Stimulated activated naive CD8-positive, alpha-beta T cell treated with anti-CD3 and anti-CD28 coated beads, Interleukin-15, amount 100 ng/mL, for 72 hours (primary cell): ENCODE results near the gene GH2.

Experiments used
- ATAC-seq: fragments of 150-1000 bp; cut with Tn5 transposase; 2 replicates; pipeline ENCODE4 v1.10.0; 2021; ENCODE audit warnings: mild to moderate bottlenecking, moderate library complexity
- DNase-seq, 2 donors: peaks; one replicate each; pipeline ENCODE4 v3.0.0; 2021 to 2022
- H3K27ac Mint-ChIP-seq, 2 donors: one replicate each; pipeline ENCODE4 v1.8.0; 2022; ENCODE audit warnings: mild to moderate bottlenecking in 2 of 2, mixed read lengths in 2 of 2, moderate library complexity in 2 of 2
- H3K27me3 Mint-ChIP-seq: one replicate; pipeline ENCODE4 v1.8.0; 2022; ENCODE audit warnings: mixed read lengths
- H3K4me1 Mint-ChIP-seq: one replicate; pipeline ENCODE4 v1.8.0; 2022; ENCODE audit warnings: mild to moderate bottlenecking, mixed read lengths
- H3K4me3 Mint-ChIP-seq, 2 donors: one replicate each; pipeline ENCODE4 v1.8.0; 2022; ENCODE audit warnings: mild to moderate bottlenecking in 2 of 2, mixed read lengths in 2 of 2, moderate library complexity in 1 of 2
- H3K9me3 Mint-ChIP-seq, 2 donors: one replicate each; pipeline ENCODE4 v1.8.0; 2022; ENCODE audit warnings: mixed read lengths in 2 of 2

Gene GH2

DNA sequence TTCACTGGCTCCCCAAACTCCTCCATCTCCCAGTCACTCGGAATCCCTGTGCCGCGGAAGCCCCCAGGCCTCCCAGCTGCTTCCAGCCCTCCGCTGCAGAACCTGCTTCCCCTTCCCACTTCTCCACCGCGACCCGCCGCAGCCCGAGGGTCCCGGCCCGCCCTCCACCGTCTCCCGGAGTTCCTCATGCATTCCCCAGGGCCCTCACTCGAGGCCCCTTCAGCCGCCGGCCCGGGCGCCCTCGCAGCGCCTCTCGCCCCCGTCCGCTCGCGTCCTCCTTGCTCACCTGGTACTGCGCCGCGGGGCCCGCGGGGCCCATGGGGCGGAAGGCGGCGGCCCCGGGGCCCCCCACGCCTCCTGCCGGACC, 39.6 kb downstream of the GH2 start:
- DNase-seq (no peak), ATAC-seq (peak; percentile 61)
- H3K4me3 Mint-ChIP-seq = peak overlapping the region; percentile 96 to 99
- H3K27ac Mint-ChIP-seq = peak overlapping the region; percentile 97
- H3K9me3 Mint-ChIP-seq = no peaks in the 10 kb centered on the region
- H3K4me1 Mint-ChIP-seq = peaks cover 51% of the 10 kb centered on the region
- no peaks in the 10 kb centered on the region for H3K27me3 Mint-ChIP-seq

GRCh38 chr17:63841350-63842172, 40.2 kb downstream of the GH2 start:
- peaks cover 57% of the 10 kb centered on the region for H3K4me1 Mint-ChIP-seq
- H3K4me3 Mint-ChIP-seq = peak overlapping the region; percentile 96 to 99
- no peak for ATAC-seq
- H3K27me3 Mint-ChIP-seq = no peaks in the 10 kb centered on the region
- no peaks in the 10 kb centered on the region for H3K9me3 Mint-ChIP-seq
- H3K27ac Mint-ChIP-seq = peak overlapping the region; percentile 97
- DNase-seq = peak; percentile 19 to 41

- Mint-ChIP-seq H3K9me3 (no peaks in the 10 kb centered on the region), H3K4me3 (peak overlapping the region; percentile 96 to 99), H3K27me3 (no peaks in the 10 kb centered on the region), H3K27ac (peak overlapping the region; percentile 93 to 97), H3K4me1 (peaks cover 60% of the 10 kb centered on the region)
- no peak for ATAC-seq
- DNase-seq = no peak
These were observed 41.0 kb downstream of the GH2 start for GRCh38 chr17:63840591-63841349.

GRCh38 chr17:63838631-63839171, 43.0 kb downstream of the GH2 start:
- peak overlapping the region; percentile 54 to 61 for H3K4me3 Mint-ChIP-seq
- DNase-seq = no peak
- peak overlapping the region; percentile 33 to 72 for H3K27ac Mint-ChIP-seq
- H3K4me1 Mint-ChIP-seq = peaks cover 71% of the 10 kb centered on the region
- no peaks in the 10 kb centered on the region for H3K27me3 Mint-ChIP-seq
- no peaks in the 10 kb centered on the region for H3K9me3 Mint-ChIP-seq
- ATAC-seq = no peak

DNA sequence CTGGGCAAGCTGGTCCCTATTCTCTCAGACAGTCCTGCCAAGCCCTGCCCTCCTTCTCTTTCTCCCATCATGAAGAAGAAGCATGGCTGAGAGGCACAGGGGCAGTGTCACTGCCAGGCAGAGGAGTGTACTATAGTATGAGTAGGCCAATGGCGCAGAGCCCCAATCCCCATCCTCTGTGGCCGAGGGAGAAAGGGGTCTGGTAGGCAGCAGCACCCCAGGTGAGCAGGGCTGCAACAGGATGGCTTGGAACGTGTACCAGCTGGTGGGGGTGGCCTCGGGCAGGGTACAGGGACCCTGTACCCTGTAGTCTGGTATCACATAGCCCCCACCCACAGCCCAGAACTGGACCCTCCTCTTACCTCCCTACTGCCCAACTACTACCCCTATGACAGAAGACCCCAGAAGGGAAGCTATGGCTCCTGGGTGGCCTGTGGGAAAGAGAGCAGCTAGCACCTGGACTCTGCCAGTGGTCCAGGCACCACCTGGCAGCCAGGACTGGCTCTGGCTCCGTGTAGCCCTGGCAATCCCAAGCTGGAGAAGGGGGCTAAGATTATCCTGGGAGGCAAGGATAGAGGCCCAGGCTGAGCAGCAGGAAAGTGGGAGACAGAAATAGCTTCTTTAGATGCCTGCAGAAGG, 43.7 kb downstream of the GH2 start:
- ATAC-seq (no peak), DNase-seq (no peak)
- Mint-ChIP-seq H3K4me3 (no peak overlapping the region), H3K4me1 (peaks cover 73% of the 10 kb centered on the region), H3K9me3 (no peaks in the 10 kb centered on the region), H3K27me3 (no peaks in the 10 kb centered on the region), H3K27ac (peak overlapping the region in 1 of 2 donors; percentile 72)

DNA sequence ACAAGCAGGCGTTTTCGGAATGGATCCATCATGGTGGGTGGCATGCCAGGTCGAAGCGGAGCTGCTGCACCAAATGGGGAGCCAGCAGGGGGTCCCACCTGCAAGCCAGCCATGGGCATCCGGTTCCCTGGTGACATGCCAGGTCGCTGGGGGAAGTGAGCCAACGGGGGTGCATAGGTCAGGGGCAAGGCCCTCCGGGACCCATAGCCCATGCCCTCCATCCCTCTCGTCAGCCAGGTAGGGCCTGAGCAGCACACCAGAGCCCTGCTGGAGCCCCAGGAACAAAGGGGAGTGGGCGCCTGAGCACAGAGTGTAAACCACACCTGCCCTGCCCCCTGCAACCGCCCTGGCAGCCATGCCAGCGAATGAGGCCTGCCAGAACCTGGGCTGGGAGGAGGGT, 44.3 kb downstream of the GH2 start:
- Mint-ChIP-seq H3K27ac (peak overlapping the region in 1 of 2 donors; percentile 91), H3K27me3 (no peaks in the 10 kb centered on the region), H3K9me3 (no peaks in the 10 kb centered on the region), H3K4me3 (no peak overlapping the region), H3K4me1 (peaks cover 74% of the 10 kb centered on the region)
- DNase-seq (no peak), ATAC-seq (no peak)

DNA sequence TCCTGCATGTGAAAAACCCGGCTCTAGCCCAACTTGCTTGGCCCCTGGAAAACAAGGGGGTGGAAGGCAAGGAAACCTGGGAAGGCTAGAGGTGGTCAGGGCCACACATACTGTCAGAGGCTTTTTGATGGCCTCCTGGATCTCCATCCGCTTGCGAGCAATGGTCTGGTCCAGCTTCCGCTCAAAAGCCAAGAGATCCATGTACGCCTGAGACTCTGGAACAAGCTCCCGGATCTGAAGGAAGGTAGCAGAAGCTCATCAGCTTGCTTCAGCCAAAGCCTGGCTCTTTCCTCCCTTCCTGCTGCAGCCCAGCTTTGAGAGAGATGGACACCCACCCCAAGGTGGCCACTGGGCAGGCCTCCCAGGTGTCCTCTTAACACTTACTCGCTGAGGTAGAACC, 44.9 kb downstream of the GH2 start:
- ATAC-seq = no peak
- Mint-ChIP-seq H3K9me3 (no peaks in the 10 kb centered on the region), H3K4me3 (no peak overlapping the region), H3K27me3 (no peaks in the 10 kb centered on the region), H3K27ac (no peak overlapping the region), H3K4me1 (peaks cover 80% of the 10 kb centered on the region)
- no peak for DNase-seq

GRCh38 chr17:63835167-63835720, 46.5 kb downstream of the GH2 start:
- DNase-seq (no peak), ATAC-seq (no peak)
- peak overlapping the region; percentile 40 to 87 for H3K27ac Mint-ChIP-seq
- no peak overlapping the region for H3K4me3 Mint-ChIP-seq
- peaks cover 83% of the 10 kb centered on the region for H3K4me1 Mint-ChIP-seq
- no peaks in the 10 kb centered on the region for H3K9me3 Mint-ChIP-seq
- H3K27me3 Mint-ChIP-seq = no peaks in the 10 kb centered on the region

- H3K27ac Mint-ChIP-seq = no peak overlapping the region
- DNase-seq (peak; percentile 65 to 79), ATAC-seq (peak; percentile 88)
- no peaks in the 10 kb centered on the region for H3K27me3 Mint-ChIP-seq
- peaks cover 85% of the 10 kb centered on the region for H3K4me1 Mint-ChIP-seq
- H3K9me3 Mint-ChIP-seq = no peaks in the 10 kb centered on the region
- H3K4me3 Mint-ChIP-seq = no peak overlapping the region
These were observed 47.1 kb downstream of the GH2 start for GRCh38 chr17:63834431-63835166.

GRCh38 chr17:63833741-63834373, 47.9 kb downstream of the GH2 start:
- peaks cover 85% of the 10 kb centered on the region for H3K4me1 Mint-ChIP-seq
- DNase-seq = peak in 1 of 2 donors; percentile 8
- ATAC-seq = no peak
- no peaks in the 10 kb centered on the region for H3K9me3 Mint-ChIP-seq
- H3K4me3 Mint-ChIP-seq = no peak overlapping the region
- H3K27ac Mint-ChIP-seq = no peak overlapping the region
- no peaks in the 10 kb centered on the region for H3K27me3 Mint-ChIP-seq

GRCh38 chr17:63833026-63833740, 48.6 kb downstream of the GH2 start:
- Mint-ChIP-seq H3K27me3 (no peaks in the 10 kb centered on the region), H3K4me1 (peaks cover 84% of the 10 kb centered on the region), H3K4me3 (no peak overlapping the region), H3K27ac (peak overlapping the region in 1 of 2 donors; percentile 19), H3K9me3 (no peaks in the 10 kb centered on the region)
- DNase-seq (peak in 1 of 2 donors; percentile 7), ATAC-seq (no peak)

GRCh38 chr17:63832455-63832854, 49.3 kb downstream of the GH2 start:
- peak overlapping the region in 1 of 2 donors; percentile 82 for H3K27ac Mint-ChIP-seq
- no peak for DNase-seq

GRCh38 chr17:63832014-63832413, 49.7 kb downstream of the GH2 start:
- ATAC-seq = no peak
- Mint-ChIP-seq H3K4me3 (no peak overlapping the region), H3K9me3 (no peaks in the 10 kb centered on the region), H3K27ac (peak overlapping the region in 1 of 2 donors; percentile 82), H3K27me3 (no peaks in the 10 kb centered on the region), H3K4me1 (peaks cover 76% of the 10 kb centered on the region)
- no peak for DNase-seq

More at GRCh38 chr17:63832455-63832854, 49.3 kb downstream of the GH2 start:
- no peak overlapping the region for H3K4me3 Mint-ChIP-seq
- H3K4me1 Mint-ChIP-seq = peaks cover 80% of the 10 kb centered on the region
- no peak for ATAC-seq
- no peaks in the 10 kb centered on the region for H3K27me3 Mint-ChIP-seq
- H3K9me3 Mint-ChIP-seq = no peaks in the 10 kb centered on the region

DNA sequence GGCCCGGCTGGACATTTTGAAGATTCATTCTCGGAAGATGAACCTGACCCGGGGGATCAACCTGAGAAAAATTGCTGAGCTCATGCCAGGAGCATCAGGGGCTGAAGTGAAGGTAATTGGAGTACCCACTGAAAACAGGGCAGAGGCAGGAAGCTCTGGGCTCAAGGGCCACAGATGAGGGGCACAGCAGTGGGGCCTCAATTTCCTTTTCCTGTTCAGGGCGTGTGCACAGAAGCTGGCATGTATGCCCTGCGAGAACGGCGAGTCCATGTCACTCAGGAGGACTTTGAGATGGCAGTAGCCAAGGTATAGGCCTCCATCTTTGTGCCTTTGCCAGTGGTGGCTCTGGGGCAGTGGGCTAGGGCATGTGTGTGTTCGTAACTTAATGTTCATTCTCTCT, 50.2 kb downstream of the GH2 start:
- H3K9me3 Mint-ChIP-seq = no peaks in the 10 kb centered on the region
- peak overlapping the region; percentile 63 to 76 for H3K27ac Mint-ChIP-seq
- H3K27me3 Mint-ChIP-seq = no peaks in the 10 kb centered on the region
- ATAC-seq = no peak
- DNase-seq = no peak
- H3K4me1 Mint-ChIP-seq = peaks cover 74% of the 10 kb centered on the region
- H3K4me3 Mint-ChIP-seq = no peak overlapping the region
